K562 (cell line): ENCODE results near the gene NME8. TPM values are rescaled to one million over a fixed set of nuclear protein-coding genes. Genes with fewer than 3 reads are reported as not detected.

ENCODE experiments used
- ATAC-seq: fragments of 200-7000 bp; cut with Tn5 transposase; 3 replicates; pipeline ENCODE4 v1.9.1; 2020; ENCODE audit warnings: moderate library complexity
- BruUV-seq: library from RNA; stranded (reverse); fragments of 400-500 nt; replicated peaks from 2 replicates; lab custom pipeline; 2021; lab: Mats Ljungman, UMichigan
- CTCF ChIA-PET: fragments of 300-600 bp; formaldehyde crosslinking; extraction: SDS; loops from one replicate; lab custom pipeline; 2021; ENCODE audit warnings: low intra/inter-chr PET ratio; lab: Yijun Ruan, JAX
- POLR2A ChIA-PET: fragments of 300-600, 350-650 bp; sonication (Branson Sonifier 250); formaldehyde crosslinking; extraction: SDS; loops from one replicate; lab custom pipeline; 2021; ENCODE audit warnings: antibody characterized with exemption, inconsistent platforms; lab: Yijun Ruan, JAX
- DNase-seq, 4 experiments: peaks; one replicate each; pipeline versions ENCODE4 v3.0.0 to v3.0.0-alpha.2; 2011 to 2018; ENCODE audit warnings: low spot score in 3 of 4, mixed read lengths in 3 of 4; ENCODE audit errors: extremely low read depth in 1 of 4
- FAIRE-seq: peaks from 2 replicates; lab custom pipeline; 2011; peaks lifted over from hg19 to GRCh38; lab: Jason Lieb, UNC
- H2AFZ ChIP-seq: 2 replicates; pipeline ENCODE4 v1.6.0; 2011; ENCODE audit warnings: low read depth, low read length, control low read depth, inconsistent platforms
- H3K27ac ChIP-seq: fragments of 200-600 bp; 3 replicates; pipeline ENCODE4 v1.8.0; 2011; ENCODE audit warnings: low read depth, mild to moderate bottlenecking, control low read depth, inconsistent platforms, low read length, moderate library complexity, mixed read lengths; ENCODE audit errors: extremely low read depth
- H3K27me3 ChIP-seq, 2 experiments: fragments of 300-600 bp in 1 of 2; 2 replicates in 1 of 2; 3 replicates in 1 of 2; pipeline versions ENCODE4 v1.6.0 to v1.8.0; 2011; ENCODE audit warnings: inconsistent platforms in 2 of 2, low read length in 2 of 2, mild to moderate bottlenecking in 1 of 2, mixed read lengths in 1 of 2, moderate library complexity in 1 of 2; ENCODE audit not compliant: control insufficient read depth in 2 of 2, insufficient read depth in 2 of 2
- H3K36me3 ChIP-seq: fragments of 300-600 bp; 3 replicates; pipeline ENCODE4 v1.8.0; 2011; ENCODE audit warnings: mild to moderate bottlenecking, low read length, inconsistent platforms; ENCODE audit not compliant: control insufficient read depth, insufficient read depth
- H3K4me1 ChIP-seq, 2 experiments: fragments of 200-600 bp in 1 of 2; replicated peaks in 1 of 2; 2 replicates in 1 of 2; 3 replicates in 1 of 2; pipeline versions ENCODE4 v1.5.1 to v1.8.0; 2011; ENCODE audit warnings: inconsistent platforms in 2 of 2, low read length in 2 of 2, mild to moderate bottlenecking in 1 of 2, mixed read lengths in 1 of 2, moderate library complexity in 1 of 2; ENCODE audit not compliant: control insufficient read depth in 2 of 2, insufficient read depth in 2 of 2
- H3K4me2 ChIP-seq: 2 replicates; pipeline ENCODE4 v1.6.1; 2011; ENCODE audit warnings: low read length, control low read depth, inconsistent platforms, mixed read lengths; ENCODE audit not compliant: insufficient read depth
- H3K4me3 ChIP-seq: fragments of 200-600 bp; sonication (generic), shearing (Covaris generic); 2 replicates; pipeline ENCODE4 v1.5.1; 2016; ENCODE audit warnings: control low read depth, inconsistent platforms
- H3K79me2 ChIP-seq: fragments of 200-600 bp; 3 replicates; pipeline ENCODE4 v1.8.0; 2011; ENCODE audit warnings: low read length, inconsistent platforms; ENCODE audit not compliant: control insufficient read depth, insufficient read depth
- H3K9ac ChIP-seq, 2 experiments: 2 replicates each; pipeline versions ENCODE4 v1.6.0 to v1.6.1; 2011; ENCODE audit warnings: low read depth in 2 of 2, low read length in 2 of 2, control low read depth in 1 of 2, inconsistent platforms in 1 of 2, mild to moderate bottlenecking in 1 of 2, mixed read lengths in 1 of 2; ENCODE audit not compliant: insufficient read depth in 1 of 2
- H3K9me1 ChIP-seq: one replicate; pipeline ENCODE4 v1.6.0; 2011; ENCODE audit warnings: inconsistent platforms, mild to moderate bottlenecking, low read length, moderate library complexity; ENCODE audit not compliant: control insufficient read depth, insufficient read depth
- H3K9me3 ChIP-seq: replicated peaks from 2 replicates; pipeline ENCODE4 v1.5.1; 2011; ENCODE audit warnings: low read depth, low read length, inconsistent platforms; ENCODE audit not compliant: control insufficient read depth, insufficient read depth
- H4K20me1 ChIP-seq: replicated peaks from 2 replicates; pipeline ENCODE4 v1.6.1; 2011; ENCODE audit warnings: low read length, inconsistent platforms, mixed read lengths; ENCODE audit not compliant: control insufficient read depth, insufficient read depth
- ARID2 ChIP-seq: fragments of 450-650 bp; IDR thresholded peaks from 2 replicates; pipeline ENCODE4 v1.6.1; 2017; ENCODE audit warnings: antibody characterized with exemption, mild to moderate bottlenecking
- BACH1 ChIP-seq: fragments of 200-800 bp; sonication (Bioruptor generic); IDR thresholded peaks from 2 replicates; pipeline ENCODE4 v1.6.1; 2016; ENCODE audit warnings: missing genetic modification characterization, missing compliant biosample characterization
- ZBTB26 ChIP-seq: fragments of 450-650 bp; formaldehyde crosslinking; IDR thresholded peaks from 2 replicates; pipeline ENCODE4 v1.4.0; 2022; ENCODE audit warnings: missing genetic modification characterization
- ZNF274 ChIP-seq: IDR thresholded peaks from 2 replicates; pipeline ENCODE4 v1.6.1; 2011; ENCODE audit warnings: low read depth, mild to moderate bottlenecking, low read length, moderate library complexity, borderline replicate concordance
- WGBS: fragments of 100-300 bp; shearing (Covaris generic); methylation state at CpG from one replicate; pipeline ENCODE4 v1.1.6; 2016; ENCODE audit warnings: low coverage, mixed read lengths; ENCODE audit not compliant: insufficient coverage; ENCODE audit errors: missing lambda C conversion rate; 5-methylcytosine and 5-hydroxymethylcytosine counted together
- in situ Hi-C: fragments of 300-500 bp; cut with MboI; formaldehyde crosslinking; loops from 4 replicates; pipeline ENCODE4 v1.15.0; 2018; ENCODE audit warnings: inconsistent platforms, mixed read lengths
- intact Hi-C: fragments of 100-400 bp; cut with micrococcal nuclease; formaldehyde crosslinking; loops from 2 replicates; pipeline ENCODE4 v1.14.2; 2022
- polyA plus RNA-seq, 8 experiments: library from polyadenylated mRNA; depleted of rRNA in 4 of 8; stranded (reverse) in 5 of 8; unstranded in 3 of 8; fragments of >200 nt; fragmentation: Nextera tagmentation in 2 of 8; fragmentation: Illumina TruSeq in 1 of 8; extraction: Ambion mirVana in 2 of 8; extraction: Trizol in 1 of 8; gene quantifications; 2 replicates each; pipeline versions ENCODE4 v1.2.1 to v1.2.3, GENCODE V29; 2011 to 2014; ENCODE audit warnings: inconsistent platforms in 1 of 8, missing spikeins in 1 of 8
- total RNA-seq, 7 experiments: library from RNA; depleted of rRNA in 6 of 7; stranded (reverse); fragments of >200 nt in 6 of 7; fragmentation: Illumina TruSeq in 2 of 7; extraction: Trizol in 2 of 7; gene quantifications; 2 replicates each; pipeline versions ENCODE4 v1.2.1 to v1.2.3, GENCODE V29; 2011 to 2021; ENCODE audit warnings: low replicate concordance in 1 of 7
- TF ChIP-seq, protein P1 (sequence below), 2 experiments: fragments of 450-650 bp; IDR thresholded peaks; 2 replicates each; pipeline ENCODE4 v1.6.1; 2018; ENCODE audit warnings: mild to moderate bottlenecking in 2 of 2, low read depth in 1 of 2; ENCODE audit not compliant: partially characterized antibody in 2 of 2
- TF ChIP-seq, protein P2 (sequence below): fragments of 450-650 bp; IDR thresholded peaks from 2 replicates; pipeline ENCODE4 v1.7.1; 2018; ENCODE audit warnings: mild to moderate bottlenecking, low read depth; ENCODE audit not compliant: partially characterized antibody
- TF ChIP-seq, protein P3 (sequence below): fragments of 450-650 bp; IDR thresholded peaks from 2 replicates; pipeline ENCODE4 v1.6.1; 2018; ENCODE audit warnings: mild to moderate bottlenecking, low read depth; ENCODE audit not compliant: partially characterized antibody

The NME8 gene
- total and polyA plus RNA-seq, 9 of the 15 experiments (the other 6 are each of a cell fraction or from before 2014, with no cell fraction given) = not detected

GRCh38 chr7:37806152-37806551, 42.2 kb upstream of the NME8 start:
- DNase-seq (no peak), ATAC-seq (no peak), FAIRE-seq (no peak)
- POLR2A ChIA-PET = no interaction called here
- H2AFZ ChIP-seq = no peak overlapping the region
- WGBS = 0% methylated on average over 2 of the region's 2 CpGs
- H3K4me3 ChIP-seq = no peak overlapping the region
- TF ChIP-seq BACH1 (no peak), ARID2 (no peak), ZBTB26 (CRISPR knock-in tag) (no peak), ZNF274 (no peak)
- TF ChIP-seq, protein P1, sequence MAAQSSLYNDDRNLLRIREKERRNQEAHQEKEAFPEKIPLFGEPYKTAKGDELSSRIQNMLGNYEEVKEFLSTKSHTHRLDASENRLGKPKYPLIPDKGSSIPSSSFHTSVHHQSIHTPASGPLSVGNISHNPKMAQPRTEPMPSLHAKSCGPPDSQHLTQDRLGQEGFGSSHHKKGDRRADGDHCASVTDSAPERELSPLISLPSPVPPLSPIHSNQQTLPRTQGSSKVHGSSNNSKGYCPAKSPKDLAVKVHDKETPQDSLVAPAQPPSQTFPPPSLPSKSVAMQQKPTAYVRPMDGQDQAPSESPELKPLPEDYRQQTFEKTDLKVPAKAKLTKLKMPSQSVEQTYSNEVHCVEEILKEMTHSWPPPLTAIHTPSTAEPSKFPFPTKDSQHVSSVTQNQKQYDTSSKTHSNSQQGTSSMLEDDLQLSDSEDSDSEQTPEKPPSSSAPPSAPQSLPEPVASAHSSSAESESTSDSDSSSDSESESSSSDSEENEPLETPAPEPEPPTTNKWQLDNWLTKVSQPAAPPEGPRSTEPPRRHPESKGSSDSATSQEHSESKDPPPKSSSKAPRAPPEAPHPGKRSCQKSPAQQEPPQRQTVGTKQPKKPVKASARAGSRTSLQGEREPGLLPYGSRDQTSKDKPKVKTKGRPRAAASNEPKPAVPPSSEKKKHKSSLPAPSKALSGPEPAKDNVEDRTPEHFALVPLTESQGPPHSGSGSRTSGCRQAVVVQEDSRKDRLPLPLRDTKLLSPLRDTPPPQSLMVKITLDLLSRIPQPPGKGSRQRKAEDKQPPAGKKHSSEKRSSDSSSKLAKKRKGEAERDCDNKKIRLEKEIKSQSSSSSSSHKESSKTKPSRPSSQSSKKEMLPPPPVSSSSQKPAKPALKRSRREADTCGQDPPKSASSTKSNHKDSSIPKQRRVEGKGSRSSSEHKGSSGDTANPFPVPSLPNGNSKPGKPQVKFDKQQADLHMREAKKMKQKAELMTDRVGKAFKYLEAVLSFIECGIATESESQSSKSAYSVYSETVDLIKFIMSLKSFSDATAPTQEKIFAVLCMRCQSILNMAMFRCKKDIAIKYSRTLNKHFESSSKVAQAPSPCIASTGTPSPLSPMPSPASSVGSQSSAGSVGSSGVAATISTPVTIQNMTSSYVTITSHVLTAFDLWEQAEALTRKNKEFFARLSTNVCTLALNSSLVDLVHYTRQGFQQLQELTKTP (IDR thresholded peaks at IDR 0.05; ENCODE audit: low read depth in 1 of 2, partially characterized antibody in 2 of 2) = no peak
- TF ChIP-seq, protein P2, sequence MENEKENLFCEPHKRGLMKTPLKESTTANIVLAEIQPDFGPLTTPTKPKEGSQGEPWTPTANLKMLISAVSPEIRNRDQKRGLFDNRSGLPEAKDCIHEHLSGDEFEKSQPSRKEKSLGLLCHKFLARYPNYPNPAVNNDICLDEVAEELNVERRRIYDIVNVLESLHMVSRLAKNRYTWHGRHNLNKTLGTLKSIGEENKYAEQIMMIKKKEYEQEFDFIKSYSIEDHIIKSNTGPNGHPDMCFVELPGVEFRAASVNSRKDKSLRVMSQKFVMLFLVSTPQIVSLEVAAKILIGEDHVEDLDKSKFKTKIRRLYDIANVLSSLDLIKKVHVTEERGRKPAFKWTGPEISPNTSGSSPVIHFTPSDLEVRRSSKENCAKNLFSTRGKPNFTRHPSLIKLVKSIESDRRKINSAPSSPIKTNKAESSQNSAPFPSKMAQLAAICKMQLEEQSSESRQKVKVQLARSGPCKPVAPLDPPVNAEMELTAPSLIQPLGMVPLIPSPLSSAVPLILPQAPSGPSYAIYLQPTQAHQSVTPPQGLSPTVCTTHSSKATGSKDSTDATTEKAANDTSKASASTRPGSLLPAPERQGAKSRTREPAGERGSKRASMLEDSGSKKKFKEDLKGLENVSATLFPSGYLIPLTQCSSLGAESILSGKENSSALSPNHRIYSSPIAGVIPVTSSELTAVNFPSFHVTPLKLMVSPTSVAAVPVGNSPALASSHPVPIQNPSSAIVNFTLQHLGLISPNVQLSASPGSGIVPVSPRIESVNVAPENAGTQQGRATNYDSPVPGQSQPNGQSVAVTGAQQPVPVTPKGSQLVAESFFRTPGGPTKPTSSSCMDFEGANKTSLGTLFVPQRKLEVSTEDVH = no peak
- TF ChIP-seq, protein P3, sequence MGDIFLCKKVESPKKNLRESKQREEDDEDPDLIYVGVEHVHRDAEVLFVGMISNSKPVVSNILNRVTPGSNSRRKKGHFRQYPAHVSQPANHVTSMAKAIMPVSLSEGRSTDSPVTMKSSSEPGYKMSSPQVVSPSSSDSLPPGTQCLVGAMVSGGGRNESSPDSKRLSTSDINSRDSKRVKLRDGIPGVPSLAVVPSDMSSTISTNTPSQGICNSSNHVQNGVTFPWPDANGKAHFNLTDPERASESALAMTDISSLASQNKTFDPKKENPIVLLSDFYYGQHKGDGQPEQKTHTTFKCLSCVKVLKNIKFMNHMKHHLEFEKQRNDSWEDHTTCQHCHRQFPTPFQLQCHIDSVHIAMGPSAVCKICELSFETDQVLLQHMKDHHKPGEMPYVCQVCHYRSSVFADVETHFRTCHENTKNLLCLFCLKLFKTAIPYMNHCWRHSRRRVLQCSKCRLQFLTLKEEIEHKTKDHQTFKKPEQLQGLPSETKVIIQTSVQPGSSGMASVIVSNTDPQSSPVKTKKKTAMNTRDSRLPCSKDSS = no peak
- H3K4me2 ChIP-seq = no peak overlapping the region
- no peak overlapping the region for H3K9ac ChIP-seq
- no peaks in the 10 kb centered on the region for H3K27me3 ChIP-seq
- CTCF ChIA-PET = no interaction called here
- in situ Hi-C loops (no loop called here), intact Hi-C loops (no loop called here)
- no peak overlapping the region for H3K27ac ChIP-seq
- no peaks in the 10 kb centered on the region for H3K9me3 ChIP-seq
- H3K9me1 ChIP-seq = no peaks in the 10 kb centered on the region
- no peaks in the 10 kb centered on the region for H3K4me1 ChIP-seq
- H3K79me2 ChIP-seq = no peaks in the 10 kb centered on the region
- no TSS peak for BruUV-seq
- H3K36me3 ChIP-seq = no peaks in the 10 kb centered on the region
- H4K20me1 ChIP-seq = no peaks in the 10 kb centered on the region
